Measurements from ENCODE around the gene ARRDC2. TPM values are rescaled to one million over a fixed set of nuclear protein-coding genes. Genes with fewer than 3 reads are reported as not detected.
"Not testable (repeated sequence)": the region's sequence is repeated elsewhere in the genome, so short reads cannot be mapped to it uniquely, and the experiment has no call there.

The ARRDC2 gene
- total RNA-seq, 2 donors from 2014 or later, result 15.8 to 16.4 TPM

GRCh38 chr19:17985037-17985818 lies 22.7 kb upstream of the ARRDC2 start:
- intact Hi-C loops (cut with DNase I), result no loop called here
- H3K27ac ChIP-seq, result no peak overlapping the region
- no peak overlapping the region for H3K9ac ChIP-seq (ENCODE audit: low read depth in 2 of 2, low read length in 2 of 2)
- H3K4me3 ChIP-seq, result no peak overlapping the region
- TF ChIP-seq CTCF (IDR thresholded peaks at IDR 0.05), result no peak
- no peaks in the 10 kb centered on the region for H3K4me1 ChIP-seq
- H3K36me3 ChIP-seq, result no peaks in the 10 kb centered on the region
- H3K9me3 ChIP-seq, result no peaks in the 10 kb centered on the region
- no peaks in the 10 kb centered on the region for H3K27me3 ChIP-seq
- no peak for DNase-seq

- H3K27ac ChIP-seq; H3K4me1 ChIP-seq; H3K9ac ChIP-seq (ENCODE audit: low read depth in 2 of 2, low read length in 2 of 2); intact Hi-C loops (cut with DNase I); H3K4me3 ChIP-seq; DNase-seq; H3K36me3 ChIP-seq; H3K9me3 ChIP-seq; H3K27me3 ChIP-seq: not testable (repeated sequence)
Measured at GRCh38 chr19:17986569-17986968, 21.4 kb upstream of the ARRDC2 start.

GRCh38 chr19:17988161-17988560 lies 19.8 kb upstream of the ARRDC2 start:
- H3K9me3 ChIP-seq, result no peaks in the 10 kb centered on the region
- no peaks in the 10 kb centered on the region for H3K36me3 ChIP-seq
- no peak overlapping the region for H3K4me3 ChIP-seq
- H3K9ac ChIP-seq (ENCODE audit: low read depth in 2 of 2, low read length in 2 of 2), result no peak overlapping the region
- H3K27ac ChIP-seq, result no peak overlapping the region
- H3K27me3 ChIP-seq, result no peaks in the 10 kb centered on the region
- DNase-seq, result no peak
- no peaks in the 10 kb centered on the region for H3K4me1 ChIP-seq
- intact Hi-C loops (cut with DNase I), result no loop called here
- TF ChIP-seq CTCF (IDR thresholded peaks at IDR 0.05), result no peak

GRCh38 chr19:17989425-17990094 lies 18.4 kb upstream of the ARRDC2 start:
- DNase-seq, result no peak
- Histone ChIP-seq H3K9ac (ENCODE audit: low read depth in 2 of 2, low read length in 2 of 2) (no peak overlapping the region), H3K27me3 (no peaks in the 10 kb centered on the region), H3K4me1 (no peaks in the 10 kb centered on the region), H3K27ac (no peak overlapping the region), H3K9me3 (no peaks in the 10 kb centered on the region), H3K36me3 (no peaks in the 10 kb centered on the region), H3K4me3 (no peak overlapping the region)
- no peak for TF ChIP-seq CTCF (IDR thresholded peaks at IDR 0.05)
- intact Hi-C loops (cut with DNase I), result no loop called here

- Histone ChIP-seq H3K9ac (ENCODE audit: low read depth in 2 of 2, low read length in 2 of 2) (no peak overlapping the region), H3K4me3 (no peak overlapping the region)
Measured at GRCh38 chr19:17993076-17993813, 14.7 kb upstream of the ARRDC2 start.

More at GRCh38 chr19:17993076-17993813, 14.7 kb upstream of the ARRDC2 start:
- Histone ChIP-seq H3K27me3 (no peaks in the 10 kb centered on the region), H3K36me3 (no peaks in the 10 kb centered on the region), H3K27ac (no peak overlapping the region), H3K9me3 (no peaks in the 10 kb centered on the region), H3K4me1 (no peaks in the 10 kb centered on the region)
- DNase-seq, result no peak
- intact Hi-C loops (cut with DNase I), result no loop called here
- no peak for TF ChIP-seq CTCF (IDR thresholded peaks at IDR 0.05)

Measured in colonic mucosa (tissue), 4 donors.